Measurements from ENCODE around the gene RAB31.

Gene RAB31

GRCh38 chr18:9738266-9738969 lies 30.3 kb downstream of the RAB31 start:
- no peak for DNase-seq (ENCODE audit: insufficient read length, low spot score)
- FAIRE-seq = no peak
- TF ChIP-seq, protein P1, sequence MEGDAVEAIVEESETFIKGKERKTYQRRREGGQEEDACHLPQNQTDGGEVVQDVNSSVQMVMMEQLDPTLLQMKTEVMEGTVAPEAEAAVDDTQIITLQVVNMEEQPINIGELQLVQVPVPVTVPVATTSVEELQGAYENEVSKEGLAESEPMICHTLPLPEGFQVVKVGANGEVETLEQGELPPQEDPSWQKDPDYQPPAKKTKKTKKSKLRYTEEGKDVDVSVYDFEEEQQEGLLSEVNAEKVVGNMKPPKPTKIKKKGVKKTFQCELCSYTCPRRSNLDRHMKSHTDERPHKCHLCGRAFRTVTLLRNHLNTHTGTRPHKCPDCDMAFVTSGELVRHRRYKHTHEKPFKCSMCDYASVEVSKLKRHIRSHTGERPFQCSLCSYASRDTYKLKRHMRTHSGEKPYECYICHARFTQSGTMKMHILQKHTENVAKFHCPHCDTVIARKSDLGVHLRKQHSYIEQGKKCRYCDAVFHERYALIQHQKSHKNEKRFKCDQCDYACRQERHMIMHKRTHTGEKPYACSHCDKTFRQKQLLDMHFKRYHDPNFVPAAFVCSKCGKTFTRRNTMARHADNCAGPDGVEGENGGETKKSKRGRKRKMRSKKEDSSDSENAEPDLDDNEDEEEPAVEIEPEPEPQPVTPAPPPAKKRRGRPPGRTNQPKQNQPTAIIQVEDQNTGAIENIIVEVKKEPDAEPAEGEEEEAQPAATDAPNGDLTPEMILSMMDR (IDR thresholded peaks at IDR 0.05; ENCODE audit: insufficient read depth, missing control alignments) = no peak

GRCh38 chr18:9739516-9739915 lies 31.4 kb downstream of the RAB31 start:
- DNase-seq (ENCODE audit: insufficient read length, low spot score) (no peak), FAIRE-seq (no peak)
- TF ChIP-seq, protein P1 (IDR thresholded peaks at IDR 0.05; ENCODE audit: insufficient read depth, missing control alignments) = no peak

DNA sequence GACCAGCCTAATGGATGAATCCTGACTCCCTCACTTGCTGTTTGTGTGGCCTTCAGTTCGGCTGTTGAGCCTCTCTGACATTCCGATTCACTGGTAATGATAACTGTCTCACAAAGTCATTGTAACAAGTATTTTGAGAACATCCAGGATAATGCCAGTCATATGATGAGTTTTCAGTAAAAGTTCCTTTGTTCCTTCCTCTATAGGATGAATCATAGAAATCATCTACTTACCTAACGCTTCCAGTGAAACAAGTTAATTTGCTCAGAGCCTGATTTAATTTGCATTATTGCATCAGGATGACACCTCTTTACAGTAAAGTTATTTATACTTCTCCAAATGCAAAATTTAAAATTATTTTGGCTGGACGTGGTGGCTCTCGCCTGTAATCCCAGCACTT lies 32.0 kb downstream of the RAB31 start:
- no peak for FAIRE-seq
- DNase-seq (ENCODE audit: insufficient read length, low spot score) = no peak

GRCh38 chr18:9741406-9741792 lies 33.3 kb downstream of the RAB31 start:
- DNase-seq (ENCODE audit: insufficient read length, low spot score) = no peak
- TF ChIP-seq, protein P1 (IDR thresholded peaks at IDR 0.05; ENCODE audit: insufficient read depth, missing control alignments) = no peak
- no peak for FAIRE-seq

More for the DNA sequence above, 32.0 kb downstream of the RAB31 start:
- TF ChIP-seq, protein P1 (IDR thresholded peaks at IDR 0.05; ENCODE audit: insufficient read depth, missing control alignments) = no peak

- no peak for DNase-seq (ENCODE audit: insufficient read length, low spot score)
- no peak for FAIRE-seq
- TF ChIP-seq, protein P1 (IDR thresholded peaks at IDR 0.05; ENCODE audit: insufficient read depth, missing control alignments) = no peak
These were observed 33.9 kb downstream of the RAB31 start for GRCh38 chr18:9741793-9742523.

DNA sequence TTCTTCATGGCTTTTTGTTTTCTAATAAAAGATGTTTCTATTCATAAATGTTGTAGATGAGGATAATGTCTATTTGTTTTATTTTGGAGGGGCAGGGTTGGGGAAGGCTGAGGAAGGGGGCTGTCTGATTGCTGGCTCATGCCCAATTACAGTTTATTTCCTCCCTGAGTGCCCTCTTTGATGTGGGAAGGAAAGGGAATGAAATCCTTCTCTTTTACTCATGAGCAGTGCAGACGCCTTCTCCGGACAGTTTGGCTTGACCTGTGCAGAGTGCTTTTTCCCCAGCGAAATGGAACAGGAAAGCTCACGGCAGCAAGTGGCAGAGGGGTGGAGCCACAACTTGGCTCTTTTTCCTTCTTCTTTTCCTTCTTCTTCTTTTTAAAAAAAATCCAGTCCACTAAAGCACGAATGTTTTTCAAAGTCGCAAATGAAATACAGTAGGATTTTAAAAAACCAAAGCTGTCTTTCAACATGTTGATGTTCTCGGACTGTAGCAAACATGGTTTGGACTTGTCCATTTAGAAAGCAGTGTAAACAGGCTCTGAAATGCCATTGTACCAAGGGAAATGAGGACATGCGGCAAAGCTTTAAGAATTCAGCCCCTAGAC lies 34.5 kb downstream of the RAB31 start:
- TF ChIP-seq, protein P1 (IDR thresholded peaks at IDR 0.05; ENCODE audit: insufficient read depth, missing control alignments) = no peak
- no peak for FAIRE-seq
- no peak for DNase-seq (ENCODE audit: insufficient read length, low spot score)
